D721Med (cell line): ENCODE data around the gene NPB.
"Not testable (repeated sequence)": the region's sequence is repeated elsewhere in the genome, so short reads cannot be mapped to it uniquely, and the experiment has no call there.

Experiments
- DNase-seq: peaks from one replicate; pipeline ENCODE4 v3.0.0; 2011; ENCODE audit warnings: low spot score; ENCODE audit not compliant: insufficient read length
- FAIRE-seq: peaks from 2 replicates; lab custom pipeline; 2011; peaks lifted over from hg19 to GRCh38; lab: Jason Lieb, UNC
- CTCF ChIP-seq: IDR thresholded peaks from 2 replicates; pipeline ENCODE4 v1.5.1; 2012; ENCODE audit warnings: mild to moderate bottlenecking, control low read depth; ENCODE audit not compliant: insufficient read depth; ENCODE audit errors: missing control alignments

NPB gene

GRCh38 chr17:81916234-81917001 lies 14.4 kb downstream of the NPB start:
- TF ChIP-seq CTCF, result no peak
- FAIRE-seq (no peak), DNase-seq (no peak)

GRCh38 chr17:81917565-81918332 lies 15.7 kb downstream of the NPB start, which contains the start of gene SIRT7:
Gene SIRT7, minus strand, starts transcription at chr17:81918176. Its CDS starts 45 bp downstream, at chr17:81918131.
- no peak for TF ChIP-seq CTCF
- FAIRE-seq, result no peak

GRCh38 chr17:81918333-81918669 lies 16.3 kb downstream of the NPB start:
- not testable (repeated sequence) for FAIRE-seq, DNase-seq

More at GRCh38 chr17:81917565-81918332, 15.7 kb downstream of the NPB start, which contains the start of gene SIRT7:
- DNase-seq, result peak; percentile 100

GRCh38 chr17:81918832-81919545 lies 17.0 kb downstream of the NPB start:
- DNase-seq (no peak), FAIRE-seq (no peak)
- TF ChIP-seq CTCF, result no peak

- TF ChIP-seq CTCF, result no peak
- no peak for DNase-seq
- FAIRE-seq, result no peak
These were observed 18.8 kb downstream of the NPB start for GRCh38 chr17:81920612-81921536.

- DNase-seq (no peak), FAIRE-seq (no peak)
- no peak for TF ChIP-seq CTCF
These were observed 19.5 kb downstream of the NPB start for GRCh38 chr17:81921537-81921862.
